Spleen (tissue), 7 donors: ENCODE measurements around the gene RNASE7.
A peak's percentile ranks its signal among the peaks of the same experiment; 100 is the strongest.

Source experiments
- POLR2A ChIP-seq, 3 donors: fragments of 450-650 bp; IDR thresholded peaks; one replicate each; pipeline ENCODE4 v1.5.1; 2017; ENCODE audit warnings: antibody characterized with exemption in 3 of 3, mild to moderate bottlenecking in 1 of 3
- POLR2AphosphoS5 ChIP-seq, 3 donors: sonication (generic); formaldehyde crosslinking; IDR thresholded peaks; one replicate each; pipeline ENCODE4 v1.5.1; 2017; ENCODE audit warnings: antibody characterized with exemption in 3 of 3
- TF ChIP-seq, protein P1 (sequence below), 11 experiments: fragments of 200-600 bp in 7 of 11; fragments of 450-650 bp in 4 of 11; sonication (generic) in 4 of 11; IDR thresholded peaks in 8 of 11; conservative IDR thresholded peaks in 3 of 11; 1 replicate in 7 of 11; 2 replicates in 4 of 11; pipeline versions ENCODE4 v1.4.0 to v1.8.0; 2016 to 2021; ENCODE audit warnings: antibody characterized with exemption in 11 of 11, inconsistent platforms in 4 of 11, mild to moderate bottlenecking in 1 of 11
- donor health status: DM: no; HTN: no; CAD: no; lungs with moderate emphysema.
- donor health status: DM: no; HTN: no; CAD: no.
- donor health status: DM: no; HTN: no; CAD: no.

DNA sequence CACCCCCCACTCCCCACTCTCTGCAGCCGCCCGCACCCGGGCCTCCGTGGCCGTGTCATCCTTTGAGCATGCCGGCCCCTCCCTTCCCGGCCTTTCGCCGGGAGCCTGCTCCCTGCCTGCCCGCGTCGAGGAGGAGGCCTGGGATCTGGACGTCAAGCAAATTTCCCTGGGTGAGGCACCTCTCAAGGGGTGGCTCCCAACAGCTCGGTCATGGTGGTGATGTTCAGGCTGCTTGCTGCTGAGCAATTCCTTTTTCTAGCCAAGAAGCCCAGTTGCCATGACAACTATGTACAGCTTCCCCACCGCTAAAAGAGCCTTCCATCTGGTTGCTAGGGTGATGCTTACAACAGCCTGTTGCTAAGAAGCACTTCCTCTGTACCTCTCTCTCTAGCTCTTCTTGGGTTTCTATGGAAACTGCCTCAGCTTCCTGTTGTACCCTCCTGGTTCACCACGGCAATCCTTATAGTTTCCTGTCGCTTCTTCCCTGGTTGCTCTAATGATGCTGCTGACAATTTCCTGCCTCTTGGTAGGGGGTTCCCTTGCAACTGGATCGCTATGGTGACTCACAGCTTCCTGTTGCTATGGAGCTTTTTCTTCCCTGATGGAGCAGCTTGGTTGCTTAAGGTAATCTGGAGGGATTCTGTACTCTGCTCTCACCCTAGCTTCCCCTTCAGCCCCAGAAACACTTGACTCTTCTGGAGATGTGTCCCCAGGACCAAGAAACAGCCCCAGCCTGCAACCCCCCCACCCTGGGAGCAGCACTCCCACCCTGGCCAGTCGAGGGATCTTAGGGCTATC lies 45.3 kb downstream of the RNASE7 start:
- TF ChIP-seq POLR2AphosphoS5 (IDR thresholded peaks at IDR 0.05) = peak; percentile 48 to 71 (median 69)
- TF ChIP-seq, protein P1, sequence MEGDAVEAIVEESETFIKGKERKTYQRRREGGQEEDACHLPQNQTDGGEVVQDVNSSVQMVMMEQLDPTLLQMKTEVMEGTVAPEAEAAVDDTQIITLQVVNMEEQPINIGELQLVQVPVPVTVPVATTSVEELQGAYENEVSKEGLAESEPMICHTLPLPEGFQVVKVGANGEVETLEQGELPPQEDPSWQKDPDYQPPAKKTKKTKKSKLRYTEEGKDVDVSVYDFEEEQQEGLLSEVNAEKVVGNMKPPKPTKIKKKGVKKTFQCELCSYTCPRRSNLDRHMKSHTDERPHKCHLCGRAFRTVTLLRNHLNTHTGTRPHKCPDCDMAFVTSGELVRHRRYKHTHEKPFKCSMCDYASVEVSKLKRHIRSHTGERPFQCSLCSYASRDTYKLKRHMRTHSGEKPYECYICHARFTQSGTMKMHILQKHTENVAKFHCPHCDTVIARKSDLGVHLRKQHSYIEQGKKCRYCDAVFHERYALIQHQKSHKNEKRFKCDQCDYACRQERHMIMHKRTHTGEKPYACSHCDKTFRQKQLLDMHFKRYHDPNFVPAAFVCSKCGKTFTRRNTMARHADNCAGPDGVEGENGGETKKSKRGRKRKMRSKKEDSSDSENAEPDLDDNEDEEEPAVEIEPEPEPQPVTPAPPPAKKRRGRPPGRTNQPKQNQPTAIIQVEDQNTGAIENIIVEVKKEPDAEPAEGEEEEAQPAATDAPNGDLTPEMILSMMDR (IDR thresholded peaks at IDR 0.05 in 8 of 11, conservative IDR thresholded peaks at IDR 0.05 in 3 of 11) = peak in 1 of 11 experiments; percentile 21
- TF ChIP-seq POLR2A (IDR thresholded peaks at IDR 0.05) = peak in 1 of 3 donors; percentile 94
